ENCODE data around the gene AATK.

AATK gene

GRCh38 chr17:81166033-81166492 is at the start of gene AATK:
TSS of gene AATK (minus strand) at chr17:81166221. CDS start at chr17:81165992, 229 bp downstream.
- no peak for DNase-seq (ENCODE audit: low read depth)

GRCh38 chr17:81213978-81214377 is 48.0 kb upstream of the AATK start:
- no peak for DNase-seq (ENCODE audit: low read depth)

- DNase-seq (ENCODE audit: low read depth): no peak
Measured at GRCh38 chr17:81212365-81212764, 46.3 kb upstream of the AATK start.

- no peak for DNase-seq (ENCODE audit: low read depth)
Measured at GRCh38 chr17:81210868-81211267, 44.8 kb upstream of the AATK start.

- no peak for DNase-seq (ENCODE audit: low read depth)
Measured at GRCh38 chr17:81210466-81210865, 44.4 kb upstream of the AATK start.

- no peak for DNase-seq (ENCODE audit: low read depth)
Measured at GRCh38 chr17:81209141-81209540, 43.1 kb upstream of the AATK start.

GRCh38 chr17:81208651-81209050 is 42.6 kb upstream of the AATK start:
- DNase-seq (ENCODE audit: low read depth): no peak

- DNase-seq (ENCODE audit: low read depth): no peak
Measured at GRCh38 chr17:81207610-81208581, 41.9 kb upstream of the AATK start.

- DNase-seq (ENCODE audit: low read depth): no peak
Measured at GRCh38 chr17:81206657-81207056, 40.6 kb upstream of the AATK start.

- DNase-seq (ENCODE audit: low read depth): no peak
Measured at GRCh38 chr17:81206166-81206565, 40.1 kb upstream of the AATK start.

GRCh38 chr17:81204578-81204977 is 38.6 kb upstream of the AATK start:
- no peak for DNase-seq (ENCODE audit: low read depth)

GRCh38 chr17:81203136-81203535 is 37.1 kb upstream of the AATK start:
- no peak for DNase-seq (ENCODE audit: low read depth)

- DNase-seq (ENCODE audit: low read depth): no peak
Measured at GRCh38 chr17:81202318-81202717, 36.3 kb upstream of the AATK start.

- DNase-seq (ENCODE audit: low read depth): no peak
Measured at GRCh38 chr17:81200695-81201580, 34.9 kb upstream of the AATK start.

- no peak for DNase-seq (ENCODE audit: low read depth)
Measured at GRCh38 chr17:81200201-81200600, 34.2 kb upstream of the AATK start.

- no peak for DNase-seq (ENCODE audit: low read depth)
Measured at GRCh38 chr17:81199482-81199830, 33.4 kb upstream of the AATK start.

GRCh38 chr17:81198826-81199481 is 32.9 kb upstream of the AATK start:
- no peak for DNase-seq (ENCODE audit: low read depth)

GRCh38 chr17:81197831-81198490 is 31.9 kb upstream of the AATK start:
- DNase-seq (ENCODE audit: low read depth): no peak

- DNase-seq (ENCODE audit: low read depth): no peak
Measured at GRCh38 chr17:81197409-81197795, 31.4 kb upstream of the AATK start.

- no peak for DNase-seq (ENCODE audit: low read depth)
Measured at GRCh38 chr17:81196505-81197408, 30.7 kb upstream of the AATK start.
